ENCODE data around the gene QSOX2.

GRCh38 chr9:136278221-136278620 is 32.6 kb upstream of the QSOX2 start:
- TF ChIP-seq REST (IDR thresholded peaks at IDR 0.05; ENCODE audit: unreplicated experiment) (no peak), POLR2AphosphoS5 (IDR thresholded peaks at IDR 0.05; ENCODE audit: low read depth) (no peak), CTCF (conservative IDR thresholded peaks at IDR 0.05; ENCODE audit: low read depth in 2 of 2) (no peak), EZH2phosphoT487 (IDR thresholded peaks at IDR 0.05; ENCODE audit: unreplicated experiment) (no peak), EZH2 (IDR thresholded peaks at IDR 0.05; ENCODE audit: low read depth, unreplicated experiment) (no peak), CREB1 (CRISPR knock-in tag; IDR thresholded peaks at IDR 0.05; ENCODE audit: low read depth) (no peak)
